Cardiac muscle cell (in vitro differentiated cells and primary cell): ENCODE measurements around the gene ACACA. TPM values are rescaled to one million over a fixed set of nuclear protein-coding genes. Genes with fewer than 3 reads are reported as not detected.
"Not testable (repeated sequence)": the region's sequence is repeated elsewhere in the genome, so short reads cannot be mapped to it uniquely, and the experiment has no call there.

Experiments used
- DNase-seq, 2 donors: peaks; one replicate each; pipeline versions ENCODE4 v3.0.0 to v3.0.0-alpha.2; 2010 to 2017; ENCODE audit warnings: low read depth in 1 of 2, low spot score in 1 of 2
- H3K27ac ChIP-seq: fragments of 200-600 bp; sonication (generic); 2 replicates; pipeline ENCODE4 v1.5.1; 2016
- H3K27me3 ChIP-seq: fragments of 200-600 bp; sonication (generic); 2 replicates; pipeline ENCODE4 v1.6.0; 2016; ENCODE audit warnings: control low read depth
- H3K36me3 ChIP-seq: fragments of 200-600 bp; sonication (generic); 2 replicates; pipeline ENCODE4 v1.5.1; 2016; ENCODE audit warnings: control low read depth
- H3K4me1 ChIP-seq: fragments of 200-600 bp; sonication (generic); 2 replicates; pipeline ENCODE4 v1.8.1; 2017; ENCODE audit warnings: low read depth, mild to moderate bottlenecking, mixed run types
- H3K4me3 ChIP-seq: fragments of 200-600 bp; sonication (generic); 2 replicates; pipeline ENCODE4 v1.5.1; 2016; ENCODE audit warnings: mild to moderate bottlenecking
- H3K9me3 ChIP-seq: fragments of 200-600 bp; sonication (generic); 2 replicates; pipeline ENCODE4 v1.5.1; 2017; ENCODE audit warnings: low read depth, mild to moderate bottlenecking, control low read depth
- polyA plus RNA-seq: library from polyadenylated mRNA; unstranded; fragments of >200 nt; fragmentation: Nextera tagmentation; extraction: Ambion mirVana; gene quantifications from 2 replicates; pipeline ENCODE4 v1.2.1, GENCODE V29; 2016
- total RNA-seq: library from RNA; depleted of rRNA; stranded (reverse); fragments of >200 nt; gene quantifications from 2 replicates; pipeline ENCODE4 v1.2.3, GENCODE V29; 2016
- TF ChIP-seq, protein P1 (sequence below): IDR thresholded peaks from 2 replicates; pipeline ENCODE4 v1.5.1; 2012; ENCODE audit warnings: low read depth, mild to moderate bottlenecking, low read length

Gene ACACA
- total and polyA plus RNA-seq, 2 experiments from 2014 or later, result 42.5 to 47.6 TPM

DNA sequence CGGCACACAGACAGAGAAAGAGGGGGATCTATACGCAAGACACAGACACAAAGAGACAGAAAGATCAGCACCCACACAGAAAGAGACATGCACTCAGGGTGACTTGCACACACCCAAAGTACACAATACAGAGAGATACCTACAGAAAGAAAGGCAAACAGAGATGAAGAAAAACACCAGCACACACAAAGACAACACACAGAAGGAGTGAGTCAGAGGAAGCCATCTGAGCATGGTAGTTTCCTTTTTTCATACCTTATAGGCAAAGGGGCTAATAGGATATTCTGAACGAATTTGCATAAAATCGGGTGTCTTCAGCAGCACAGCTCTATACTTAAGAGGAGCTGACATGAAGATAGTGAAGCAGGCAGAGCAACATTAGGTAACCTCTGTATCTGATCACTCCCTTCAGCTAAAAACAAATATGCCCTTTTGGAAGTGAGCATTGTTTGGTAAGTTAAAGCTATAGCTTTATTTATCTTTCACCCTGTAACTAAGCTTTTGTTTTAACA lies 259.3 kb downstream of the ACACA start:
- H3K27ac ChIP-seq, result peak overlapping the region; percentile 18

DNA sequence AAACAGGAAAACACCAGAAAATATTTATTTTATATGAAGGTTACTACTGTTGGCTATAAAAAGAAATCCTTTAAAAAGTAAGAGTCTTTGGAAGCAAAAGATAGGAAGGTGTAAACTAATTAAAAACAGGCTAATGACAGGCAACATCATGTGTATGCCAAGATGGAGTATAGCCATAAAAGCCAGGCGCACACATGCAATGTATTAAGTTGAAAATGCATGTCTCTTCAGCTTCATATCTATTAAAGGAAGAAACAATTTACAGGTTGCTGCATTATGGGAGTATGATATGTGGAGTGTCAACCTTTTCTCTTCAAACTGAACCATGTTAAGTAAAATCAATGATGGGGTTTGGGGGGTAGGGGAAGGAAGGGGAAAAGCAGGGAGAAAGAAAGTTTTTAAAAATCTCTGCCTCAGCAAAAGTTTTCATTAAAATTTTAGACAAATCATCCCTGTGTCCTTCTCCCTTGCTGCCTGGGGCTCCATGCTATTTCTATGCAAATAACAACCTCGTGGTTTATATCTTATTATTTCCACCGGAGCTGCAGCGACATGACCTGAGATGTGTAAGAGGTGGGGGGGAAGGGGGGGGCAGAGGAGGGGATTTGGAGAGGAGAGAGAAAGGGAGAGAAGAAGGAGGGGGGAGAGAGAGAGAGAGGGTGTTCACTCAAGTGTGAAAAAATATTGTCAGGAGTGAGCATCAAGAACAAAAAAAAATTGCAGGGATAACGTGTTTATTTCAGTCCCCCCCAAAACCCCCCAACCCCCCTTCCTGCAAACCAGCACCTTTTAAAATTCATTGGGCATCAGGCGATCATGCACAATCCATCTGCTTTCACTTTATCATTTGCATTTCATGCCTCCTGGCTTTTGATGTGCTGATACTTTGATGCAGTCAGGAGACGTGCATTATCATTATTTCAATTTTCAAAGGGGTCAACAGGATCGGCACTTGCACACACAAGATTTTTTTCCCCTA lies 260.3 kb downstream of the ACACA start:
- no peaks in the 10 kb centered on the region for H3K36me3 ChIP-seq
- H3K4me3 ChIP-seq, result no peak overlapping the region
- H3K27ac ChIP-seq, result no peak overlapping the region
- TF ChIP-seq, protein P1, sequence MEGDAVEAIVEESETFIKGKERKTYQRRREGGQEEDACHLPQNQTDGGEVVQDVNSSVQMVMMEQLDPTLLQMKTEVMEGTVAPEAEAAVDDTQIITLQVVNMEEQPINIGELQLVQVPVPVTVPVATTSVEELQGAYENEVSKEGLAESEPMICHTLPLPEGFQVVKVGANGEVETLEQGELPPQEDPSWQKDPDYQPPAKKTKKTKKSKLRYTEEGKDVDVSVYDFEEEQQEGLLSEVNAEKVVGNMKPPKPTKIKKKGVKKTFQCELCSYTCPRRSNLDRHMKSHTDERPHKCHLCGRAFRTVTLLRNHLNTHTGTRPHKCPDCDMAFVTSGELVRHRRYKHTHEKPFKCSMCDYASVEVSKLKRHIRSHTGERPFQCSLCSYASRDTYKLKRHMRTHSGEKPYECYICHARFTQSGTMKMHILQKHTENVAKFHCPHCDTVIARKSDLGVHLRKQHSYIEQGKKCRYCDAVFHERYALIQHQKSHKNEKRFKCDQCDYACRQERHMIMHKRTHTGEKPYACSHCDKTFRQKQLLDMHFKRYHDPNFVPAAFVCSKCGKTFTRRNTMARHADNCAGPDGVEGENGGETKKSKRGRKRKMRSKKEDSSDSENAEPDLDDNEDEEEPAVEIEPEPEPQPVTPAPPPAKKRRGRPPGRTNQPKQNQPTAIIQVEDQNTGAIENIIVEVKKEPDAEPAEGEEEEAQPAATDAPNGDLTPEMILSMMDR, result no peak
- H3K9me3 ChIP-seq, result no peaks in the 10 kb centered on the region
- no peaks in the 10 kb centered on the region for H3K27me3 ChIP-seq
- no peak for DNase-seq
- H3K4me1 ChIP-seq, result peaks cover 22% of the 10 kb centered on the region

More for the DNA sequence above, 259.3 kb downstream of the ACACA start:
- TF ChIP-seq, protein P1, result no peak
- Histone ChIP-seq H3K4me3 (no peak overlapping the region), H3K9me3 (no peaks in the 10 kb centered on the region), H3K36me3 (no peaks in the 10 kb centered on the region), H3K27me3 (no peaks in the 10 kb centered on the region), H3K4me1 (peaks cover 22% of the 10 kb centered on the region)
- peak in 1 of 2 donors; percentile 11 for DNase-seq

DNA sequence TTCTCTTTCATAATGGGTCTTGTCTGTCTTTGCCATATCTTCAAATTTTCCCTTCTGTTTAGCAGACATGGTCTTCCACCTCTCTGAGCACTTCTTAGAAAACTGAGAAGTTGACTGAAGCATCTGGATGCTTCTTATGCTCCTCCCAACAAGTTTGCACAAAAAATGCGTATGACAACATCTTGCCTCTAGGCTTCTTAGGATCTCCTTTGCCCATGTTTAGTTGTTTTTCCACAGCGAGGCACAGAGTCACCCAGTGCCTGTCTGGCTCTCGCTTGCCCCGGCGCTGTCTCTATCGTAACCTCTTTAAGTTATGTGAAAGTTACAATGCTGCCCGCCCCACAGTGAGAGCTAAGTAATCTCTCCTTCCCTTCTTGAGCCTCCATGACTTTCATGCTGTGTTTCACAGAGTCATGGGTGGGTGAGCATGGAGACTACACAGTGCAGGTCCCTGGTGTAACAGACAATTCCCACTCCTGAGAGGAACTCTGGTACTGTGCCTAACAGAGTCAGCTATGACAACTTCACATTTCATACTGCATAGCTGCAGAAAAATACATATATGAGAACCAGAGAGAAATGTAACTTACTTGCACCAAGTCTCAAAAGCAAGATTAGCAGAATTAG lies 262.4 kb downstream of the ACACA start:
- TF ChIP-seq, protein P1, result no peak

DNA sequence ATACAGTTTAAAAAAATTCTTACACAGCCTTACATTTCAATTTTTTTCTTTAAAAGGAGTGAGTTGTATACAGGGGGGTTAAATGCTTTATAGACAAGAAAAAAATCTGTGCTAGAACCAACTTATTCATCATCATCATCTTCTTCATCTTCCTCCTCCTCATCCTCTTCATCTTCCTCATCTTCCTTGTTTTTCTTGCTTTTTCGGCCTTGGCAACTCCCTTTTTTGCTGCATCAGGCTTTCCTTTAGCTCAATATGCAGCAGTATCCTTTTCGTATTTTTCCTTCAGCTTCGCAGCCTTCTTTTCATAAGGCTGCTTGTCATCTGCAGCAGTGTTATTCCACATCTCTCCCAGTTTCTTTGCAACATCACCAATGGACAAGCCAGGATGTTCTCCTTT lies 263.1 kb downstream of the ACACA start:
- H3K27ac ChIP-seq, result not testable (repeated sequence)

More for the DNA sequence above, 262.4 kb downstream of the ACACA start:
- Histone ChIP-seq H3K27me3 (no peaks in the 10 kb centered on the region), H3K36me3 (no peaks in the 10 kb centered on the region), H3K4me3 (no peak overlapping the region), H3K4me1 (peaks cover 28% of the 10 kb centered on the region), H3K27ac (peak overlapping the region; percentile 6), H3K9me3 (no peaks in the 10 kb centered on the region)
- DNase-seq, result no peak

DNA sequence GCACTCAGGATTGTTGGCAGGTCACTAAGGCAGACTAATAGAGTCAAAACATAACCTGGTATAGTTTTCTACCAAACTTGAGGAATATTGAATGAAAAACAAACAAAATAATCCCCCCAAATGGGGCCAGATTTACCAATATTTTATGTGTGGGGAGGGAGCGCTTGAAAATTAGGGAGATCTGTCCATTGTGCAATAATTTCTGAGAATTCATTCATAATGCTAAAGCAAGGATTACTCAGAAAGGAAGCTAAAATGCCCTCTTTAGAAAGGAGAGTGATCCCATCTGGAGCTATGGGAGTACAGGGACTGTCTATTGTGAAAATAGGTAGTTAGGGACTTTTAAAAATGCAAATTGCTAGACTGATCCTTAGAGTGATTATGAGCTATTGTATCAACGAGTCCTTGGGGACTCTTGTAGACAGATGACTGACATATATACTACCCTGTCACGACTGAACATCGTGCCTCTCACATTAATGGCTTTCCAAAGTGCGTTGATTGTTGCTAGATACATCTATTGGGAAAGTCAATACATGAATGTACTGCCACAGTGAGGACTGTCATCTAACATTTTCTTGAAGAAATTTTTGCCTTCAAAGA lies 264.2 kb downstream of the ACACA start:
- no peak for DNase-seq
- H3K27ac ChIP-seq, result no peak overlapping the region
- H3K27me3 ChIP-seq, result no peaks in the 10 kb centered on the region
- peaks cover 35% of the 10 kb centered on the region for H3K4me1 ChIP-seq
- no peak overlapping the region for H3K4me3 ChIP-seq
- TF ChIP-seq, protein P1, result no peak
- no peaks in the 10 kb centered on the region for H3K9me3 ChIP-seq
- H3K36me3 ChIP-seq, result no peaks in the 10 kb centered on the region

More for the DNA sequence above, 263.1 kb downstream of the ACACA start:
- not testable (repeated sequence) for H3K36me3 ChIP-seq, DNase-seq, H3K4me3 ChIP-seq, H3K9me3 ChIP-seq, H3K27me3 ChIP-seq
- peaks cover 34% of the 10 kb centered on the region for H3K4me1 ChIP-seq
